GM21381 (cell line): Measurements from ENCODE around the gene PCNX2.

Experiments
- ATAC-seq: cut with Tn5 transposase; IDR thresholded peaks from one replicate; pipeline ENCODE4 v1.9.1; 2021; ENCODE audit warnings: mild to moderate bottlenecking, moderate library complexity; ENCODE audit not compliant: unreplicated experiment

PCNX2 gene

GRCh38 chr1:232943679-232944252, 351.8 kb downstream of the PCNX2 start:
- no peak for ATAC-seq

GRCh38 chr1:232942413-232943294, 352.9 kb downstream of the PCNX2 start:
- no peak for ATAC-seq

- ATAC-seq: peak; percentile 70
These were observed 355.3 kb downstream of the PCNX2 start for GRCh38 chr1:232940262-232940661.

- no peak for ATAC-seq
These were observed 355.8 kb downstream of the PCNX2 start for GRCh38 chr1:232939748-232940147.

GRCh38 chr1:232938926-232939325, 356.6 kb downstream of the PCNX2 start:
- no peak for ATAC-seq

- ATAC-seq: no peak
These were observed 357.7 kb downstream of the PCNX2 start for GRCh38 chr1:232937741-232938375.

GRCh38 chr1:232936941-232937340, 358.6 kb downstream of the PCNX2 start:
- ATAC-seq: no peak
